Right lobe of liver (tissue), 4 donors: ENCODE results near the gene ITPKB.

ENCODE experiments used
- CTCF ChIP-seq, 4 donors: fragments of 200-600 bp in 3 of 4; fragments of 450-650 bp in 1 of 4; IDR thresholded peaks; one replicate each; pipeline versions ENCODE4 v1.5.1 to v1.8.0; 2016 to 2022; ENCODE audit warnings: antibody characterized with exemption in 4 of 4, mild to moderate bottlenecking in 2 of 4
- POLR2A ChIP-seq: fragments of 450-650 bp; IDR thresholded peaks from one replicate; pipeline ENCODE4 v1.6.1; 2017; ENCODE audit warnings: antibody characterized with exemption, mild to moderate bottlenecking
- donor health status: DM: no; HTN: no; CAD: no.
- donor health status: DM: no; HTN: no; CAD: no.
- donor health status: DM: no; HTN: yes; CAD: no.

GRCh38 chr1:226716577-226716976 is 22.5 kb downstream of the ITPKB start:
- TF ChIP-seq CTCF (IDR thresholded peaks at IDR 0.05) (no peak), POLR2A (no peak)
